ENCODE data around the gene SNCG. TPM values are rescaled to one million over a fixed set of nuclear protein-coding genes. Genes with fewer than 3 reads are reported as not detected.

Gene SNCG
- total RNA-seq, 1 donor from 2014 or later = 104 TPM

GRCh38 chr10:86965986-86966654 is 7.7 kb downstream of the SNCG start:
- Mint-ChIP-seq H3K4me1 (peaks cover 37% of the 10 kb centered on the region), H3K27me3 (ENCODE audit: low read depth) (no peaks in the 10 kb centered on the region), H3K9me3 (no peaks in the 10 kb centered on the region), H3K36me3 (no peaks in the 10 kb centered on the region), H3K27ac (no peak overlapping the region), H3K4me3 (no peak overlapping the region)
- DNase-seq (ENCODE audit: low spot score in 2 of 2, unreplicated experiment in 2 of 2) = no peak
- TF ChIP-seq CTCF (IDR thresholded peaks at IDR 0.05; ENCODE audit: unreplicated experiment) = no peak

GRCh38 chr10:86967481-86967941 is 9.1 kb downstream of the SNCG start:
- Mint-ChIP-seq H3K4me3 (no peak overlapping the region), H3K4me1 (peaks cover 43% of the 10 kb centered on the region), H3K36me3 (no peaks in the 10 kb centered on the region), H3K27me3 (ENCODE audit: low read depth) (peaks cover under 1% of the 10 kb centered on the region), H3K9me3 (no peaks in the 10 kb centered on the region), H3K27ac (no peak overlapping the region)
- DNase-seq (ENCODE audit: low spot score in 2 of 2, unreplicated experiment in 2 of 2) = no peak
- no peak for TF ChIP-seq CTCF (IDR thresholded peaks at IDR 0.05; ENCODE audit: unreplicated experiment)

GRCh38 chr10:86968271-86968993 is 10.0 kb downstream of the SNCG start, which contains the start of gene ADIRF:
Gene ADIRF, plus strand, starts transcription at chr10:86968482. Its CDS starts 63 bp downstream, at chr10:86968545.
- no peaks in the 10 kb centered on the region for H3K9me3 Mint-ChIP-seq
- H3K36me3 Mint-ChIP-seq = no peaks in the 10 kb centered on the region
- H3K27me3 Mint-ChIP-seq (ENCODE audit: low read depth) = peaks cover 7% of the 10 kb centered on the region
- TF ChIP-seq CTCF (IDR thresholded peaks at IDR 0.05; ENCODE audit: unreplicated experiment) = no peak
- H3K4me1 Mint-ChIP-seq = peaks cover 49% of the 10 kb centered on the region
- H3K4me3 Mint-ChIP-seq = no peak within 1 kb of the TSS
- H3K27ac Mint-ChIP-seq = no peak within 1 kb of the TSS
- DNase-seq (ENCODE audit: low spot score in 2 of 2, unreplicated experiment in 2 of 2) = no peak

GRCh38 chr10:86968994-86969355 is 10.6 kb downstream of the SNCG start:
- Mint-ChIP-seq H3K27me3 (ENCODE audit: low read depth) (peaks cover 7% of the 10 kb centered on the region), H3K36me3 (no peaks in the 10 kb centered on the region), H3K27ac (no peak overlapping the region), H3K4me1 (peaks cover 49% of the 10 kb centered on the region), H3K4me3 (no peak overlapping the region), H3K9me3 (no peaks in the 10 kb centered on the region)
- TF ChIP-seq CTCF (IDR thresholded peaks at IDR 0.05; ENCODE audit: unreplicated experiment) = no peak
- DNase-seq (ENCODE audit: low spot score in 2 of 2, unreplicated experiment in 2 of 2) = no peak

- peak overlapping the region; percentile 25 for H3K27ac Mint-ChIP-seq
Observed at GRCh38 chr10:86969421-86970041, 11.1 kb downstream of the SNCG start.

More at GRCh38 chr10:86969421-86970041, 11.1 kb downstream of the SNCG start:
- Mint-ChIP-seq H3K4me1 (peaks cover 50% of the 10 kb centered on the region), H3K36me3 (no peaks in the 10 kb centered on the region), H3K27me3 (ENCODE audit: low read depth) (peaks cover 7% of the 10 kb centered on the region), H3K4me3 (peak overlapping the region; percentile 83), H3K9me3 (no peaks in the 10 kb centered on the region)
- DNase-seq (ENCODE audit: low spot score in 2 of 2, unreplicated experiment in 2 of 2) = peak in 1 of 2 experiments; percentile 37
- TF ChIP-seq CTCF (IDR thresholded peaks at IDR 0.05; ENCODE audit: unreplicated experiment) = no peak

Data from mesothelial cell of epicardium (in vitro differentiated cells).